Measurements from ENCODE around the gene ABL1.

DNA sequence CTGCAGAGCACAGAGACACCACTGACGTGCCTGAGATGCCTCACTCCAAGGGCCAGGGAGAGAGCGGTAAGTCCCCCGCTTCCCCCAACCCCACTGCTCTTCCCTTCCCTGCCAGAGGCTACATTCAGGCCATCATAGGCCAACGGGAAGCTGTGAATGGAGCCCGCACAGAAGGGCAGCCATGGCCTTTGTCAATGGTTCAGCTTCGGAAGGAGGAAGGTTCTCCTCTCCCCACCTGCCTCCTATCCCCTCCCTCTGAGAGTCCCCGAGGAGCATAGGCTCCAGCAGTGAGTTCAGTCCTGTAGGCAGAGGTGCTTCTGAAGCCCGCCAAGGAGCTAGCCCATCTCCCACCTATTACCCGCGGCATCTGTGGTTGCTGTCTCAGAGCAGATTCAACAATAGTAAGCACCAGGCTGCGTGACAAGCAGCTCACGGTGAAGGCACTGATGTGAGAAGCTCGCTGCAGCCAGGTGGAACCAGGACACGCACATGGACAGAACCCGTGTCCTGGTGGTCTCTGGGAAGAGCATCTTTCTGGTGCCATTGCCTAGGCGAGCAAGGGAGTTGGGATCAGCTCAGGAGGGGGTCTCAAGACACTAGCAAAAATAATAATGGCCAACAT lies 45.7 kb downstream of the ABL1 start:
- TF ChIP-seq GATA2 (IDR thresholded peaks at IDR 0.05; ENCODE audit: low read depth, low read length), result no peak
- TF ChIP-seq GATA3 (IDR thresholded peaks at IDR 0.05; ENCODE audit: low read depth, low read length), result no peak
